GM18861 (cell line): ENCODE results near the gene RBBP8.
"Not testable (repeated sequence)": the region's sequence is repeated elsewhere in the genome, so short reads cannot be mapped to it uniquely, and the experiment has no call there.

Experiments
- ATAC-seq: cut with Tn5 transposase; IDR thresholded peaks from one replicate; pipeline ENCODE4 v1.9.1; 2021; ENCODE audit not compliant: unreplicated experiment

RBBP8 gene

GRCh38 chr18:22939649-22940048, 6.5 kb downstream of the RBBP8 start:
- no peak for ATAC-seq

- no peak for ATAC-seq
Observed at GRCh38 chr18:22943847-22944246, 10.7 kb downstream of the RBBP8 start.

- no peak for ATAC-seq
Observed at GRCh38 chr18:22946217-22946616, 13.1 kb downstream of the RBBP8 start.

- no peak for ATAC-seq
Observed at GRCh38 chr18:22946846-22947245, 13.7 kb downstream of the RBBP8 start.

GRCh38 chr18:22951823-22952222, 18.7 kb downstream of the RBBP8 start:
- ATAC-seq = no peak

GRCh38 chr18:22952525-22952924, 19.4 kb downstream of the RBBP8 start:
- no peak for ATAC-seq

- ATAC-seq = not testable (repeated sequence)
Observed at GRCh38 chr18:22953982-22954381, 20.9 kb downstream of the RBBP8 start.

GRCh38 chr18:22956226-22956625, 23.1 kb downstream of the RBBP8 start:
- ATAC-seq = no peak

GRCh38 chr18:22961156-22961555, 28.0 kb downstream of the RBBP8 start:
- ATAC-seq = no peak

GRCh38 chr18:22962004-22962403, 28.9 kb downstream of the RBBP8 start:
- ATAC-seq = no peak

- ATAC-seq = no peak
Observed at GRCh38 chr18:22964116-22964515, 31.0 kb downstream of the RBBP8 start.

- ATAC-seq = no peak
Observed at GRCh38 chr18:22964722-22965121, 31.6 kb downstream of the RBBP8 start.

- ATAC-seq = no peak
Observed at GRCh38 chr18:22971038-22971437, 37.9 kb downstream of the RBBP8 start.

GRCh38 chr18:22974001-22974400, 40.9 kb downstream of the RBBP8 start:
- ATAC-seq = no peak

- no peak for ATAC-seq
Observed at GRCh38 chr18:22974707-22975106, 41.6 kb downstream of the RBBP8 start.

GRCh38 chr18:22975508-22975907, 42.4 kb downstream of the RBBP8 start:
- ATAC-seq = no peak

- peak; percentile 46 for ATAC-seq
Observed at GRCh38 chr18:22977847-22978701, 44.9 kb downstream of the RBBP8 start.

- no peak for ATAC-seq
Observed at GRCh38 chr18:22980394-22980793, 47.3 kb downstream of the RBBP8 start.

GRCh38 chr18:22981274-22982133, 48.4 kb downstream of the RBBP8 start:
- no peak for ATAC-seq

GRCh38 chr18:22983175-22983574, 50.0 kb downstream of the RBBP8 start:
- ATAC-seq = no peak

GRCh38 chr18:22985250-22985649, 52.1 kb downstream of the RBBP8 start:
- ATAC-seq = no peak
